Esophagus (tissue), 2 donors: ENCODE measurements around the gene RNF212. TPM values are rescaled to one million over a fixed set of nuclear protein-coding genes. Genes with fewer than 3 reads are reported as not detected.

Experiments
- polyA plus RNA-seq, 2 donors: library from polyadenylated mRNA; stranded (reverse); fragments of 200-250 nt; gene quantifications; one replicate each; pipeline ENCODE4 v1.2.3, GENCODE V29; 2013
- donor health status: healthy with polysubstance abuse.
- donor health status: Bipolar disorder and iron deficiency.

The RNF212 gene
- polyA plus RNA-seq, 2 donors, result 1.2 to 1.7 TPM

Other genes starting within 250 kb of the RNF212 start
- 100 to 1,000 TPM in 1 of 2 donors, 10 to 100 TPM in 1; 82.3 to 147 TPM for gene GAK, start 181.2 kb downstream of the RNF212 start, polyA plus RNA-seq
- 10 to 100 TPM; 16.6 to 32.2 TPM for gene TMEM175, start 181.1 kb downstream of the RNF212 start, polyA plus RNA-seq
- gene DGKQ, start 140.0 kb downstream of the RNF212 start, polyA plus RNA-seq, result 1 to 10 TPM; 6.8 to 8.0 TPM
- 10 to 100 TPM; 10.0 to 17.8 TPM for gene IDUA, start 126.5 kb downstream of the RNF212 start, polyA plus RNA-seq
- under 1 TPM; 0.09 to 0.49 TPM for gene SLC26A1, start 120.2 kb downstream of the RNF212 start, polyA plus RNA-seq
- gene FGFRL1, start 101.9 kb downstream of the RNF212 start, polyA plus RNA-seq, result 1 to 10 TPM; 2.3 to 3.4 TPM
- 10 to 100 TPM; 17.0 to 26.9 TPM for gene SPON2, start 59.0 kb upstream of the RNF212 start, polyA plus RNA-seq
- 10 to 100 TPM; 71.7 to 87.2 TPM for gene CTBP1, start 135.6 kb upstream of the RNF212 start, polyA plus RNA-seq
- gene MAEA, start 176.3 kb upstream of the RNF212 start, polyA plus RNA-seq, result 10 to 100 TPM; 43.3 to 54.3 TPM
- gene UVSSA, start 233.6 kb upstream of the RNF212 start, polyA plus RNA-seq, result 10 to 100 TPM in 1 of 2 donors, 1 to 10 TPM in 1; 4.8 to 13.0 TPM